K562 (cell line): ENCODE results near the gene ASCC1. TPM values are rescaled to one million over a fixed set of nuclear protein-coding genes. Genes with fewer than 3 reads are reported as not detected.
"Not testable (repeated sequence)": the region's sequence is repeated elsewhere in the genome, so short reads cannot be mapped to it uniquely, and the experiment has no call there.

Experiments
- ATAC-seq: fragments of 200-7000 bp; cut with Tn5 transposase; 3 replicates; pipeline ENCODE4 v1.9.1; 2020; ENCODE audit warnings: moderate library complexity
- BruUV-seq: library from RNA; stranded (reverse); fragments of 400-500 nt; replicated peaks from 2 replicates; lab custom pipeline; 2021; lab: Mats Ljungman, UMichigan
- CTCF ChIA-PET: fragments of 300-600 bp; formaldehyde crosslinking; extraction: SDS; loops from one replicate; lab custom pipeline; 2021; ENCODE audit warnings: low intra/inter-chr PET ratio; lab: Yijun Ruan, JAX
- POLR2A ChIA-PET: fragments of 300-600, 350-650 bp; sonication (Branson Sonifier 250); formaldehyde crosslinking; extraction: SDS; loops from one replicate; lab custom pipeline; 2021; ENCODE audit warnings: antibody characterized with exemption, inconsistent platforms; lab: Yijun Ruan, JAX
- DNase-seq, 4 experiments: peaks; one replicate each; pipeline versions ENCODE4 v3.0.0 to v3.0.0-alpha.2; 2011 to 2018; ENCODE audit warnings: low spot score in 3 of 4, mixed read lengths in 3 of 4; ENCODE audit errors: extremely low read depth in 1 of 4
- FAIRE-seq: peaks from 2 replicates; lab custom pipeline; 2011; peaks lifted over from hg19 to GRCh38; lab: Jason Lieb, UNC
- H2AFZ ChIP-seq: 2 replicates; pipeline ENCODE4 v1.6.0; 2011; ENCODE audit warnings: low read depth, low read length, control low read depth, inconsistent platforms
- H3K27ac ChIP-seq: fragments of 200-600 bp; 3 replicates; pipeline ENCODE4 v1.8.0; 2011; ENCODE audit warnings: low read depth, mild to moderate bottlenecking, control low read depth, inconsistent platforms, low read length, moderate library complexity, mixed read lengths; ENCODE audit errors: extremely low read depth
- H3K27me3 ChIP-seq, 2 experiments: fragments of 300-600 bp in 1 of 2; 2 replicates in 1 of 2; 3 replicates in 1 of 2; pipeline versions ENCODE4 v1.6.0 to v1.8.0; 2011; ENCODE audit warnings: inconsistent platforms in 2 of 2, low read length in 2 of 2, mild to moderate bottlenecking in 1 of 2, mixed read lengths in 1 of 2, moderate library complexity in 1 of 2; ENCODE audit not compliant: control insufficient read depth in 2 of 2, insufficient read depth in 2 of 2
- H3K36me3 ChIP-seq: fragments of 300-600 bp; 3 replicates; pipeline ENCODE4 v1.8.0; 2011; ENCODE audit warnings: mild to moderate bottlenecking, low read length, inconsistent platforms; ENCODE audit not compliant: control insufficient read depth, insufficient read depth
- H3K4me1 ChIP-seq, 2 experiments: fragments of 200-600 bp in 1 of 2; replicated peaks in 1 of 2; 2 replicates in 1 of 2; 3 replicates in 1 of 2; pipeline versions ENCODE4 v1.5.1 to v1.8.0; 2011; ENCODE audit warnings: inconsistent platforms in 2 of 2, low read length in 2 of 2, mild to moderate bottlenecking in 1 of 2, mixed read lengths in 1 of 2, moderate library complexity in 1 of 2; ENCODE audit not compliant: control insufficient read depth in 2 of 2, insufficient read depth in 2 of 2
- H3K4me2 ChIP-seq: 2 replicates; pipeline ENCODE4 v1.6.1; 2011; ENCODE audit warnings: low read length, control low read depth, inconsistent platforms, mixed read lengths; ENCODE audit not compliant: insufficient read depth
- H3K4me3 ChIP-seq: fragments of 200-600 bp; sonication (generic), shearing (Covaris generic); 2 replicates; pipeline ENCODE4 v1.5.1; 2016; ENCODE audit warnings: control low read depth, inconsistent platforms
- H3K79me2 ChIP-seq: fragments of 200-600 bp; 3 replicates; pipeline ENCODE4 v1.8.0; 2011; ENCODE audit warnings: low read length, inconsistent platforms; ENCODE audit not compliant: control insufficient read depth, insufficient read depth
- H3K9ac ChIP-seq, 2 experiments: 2 replicates each; pipeline versions ENCODE4 v1.6.0 to v1.6.1; 2011; ENCODE audit warnings: low read depth in 2 of 2, low read length in 2 of 2, control low read depth in 1 of 2, inconsistent platforms in 1 of 2, mild to moderate bottlenecking in 1 of 2, mixed read lengths in 1 of 2; ENCODE audit not compliant: insufficient read depth in 1 of 2
- H3K9me1 ChIP-seq: one replicate; pipeline ENCODE4 v1.6.0; 2011; ENCODE audit warnings: inconsistent platforms, mild to moderate bottlenecking, low read length, moderate library complexity; ENCODE audit not compliant: control insufficient read depth, insufficient read depth
- H3K9me3 ChIP-seq: replicated peaks from 2 replicates; pipeline ENCODE4 v1.5.1; 2011; ENCODE audit warnings: low read depth, low read length, inconsistent platforms; ENCODE audit not compliant: control insufficient read depth, insufficient read depth
- H4K20me1 ChIP-seq: replicated peaks from 2 replicates; pipeline ENCODE4 v1.6.1; 2011; ENCODE audit warnings: low read length, inconsistent platforms, mixed read lengths; ENCODE audit not compliant: control insufficient read depth, insufficient read depth
- ARNT ChIP-seq, 2 experiments: fragments of 450-650 bp; IDR thresholded peaks; 2 replicates each; pipeline ENCODE4 v1.6.1; 2016; ENCODE audit warnings: mild to moderate bottlenecking in 1 of 2
- DPF2 ChIP-seq: fragments of 450-650 bp; IDR thresholded peaks from 2 replicates; pipeline ENCODE4 v1.6.1; 2016
- ILK ChIP-seq: fragments of 450-650 bp; IDR thresholded peaks from 2 replicates; pipeline ENCODE4 v1.6.1; 2016; ENCODE audit warnings: missing genetic modification characterization, low read depth, mild to moderate bottlenecking, missing compliant biosample characterization, moderate library complexity, borderline replicate concordance
- ZBTB1 ChIP-seq: sonication (generic); formaldehyde crosslinking; IDR thresholded peaks from 2 replicates; pipeline ENCODE4 v1.8.1; 2023; ENCODE audit warnings: missing genetic modification reagents, low read depth, mild to moderate bottlenecking, borderline replicate concordance
- WGBS: fragments of 100-300 bp; shearing (Covaris generic); methylation state at CpG from one replicate; pipeline ENCODE4 v1.1.6; 2016; ENCODE audit warnings: low coverage, mixed read lengths; ENCODE audit not compliant: insufficient coverage; ENCODE audit errors: missing lambda C conversion rate; 5-methylcytosine and 5-hydroxymethylcytosine counted together
- in situ Hi-C: fragments of 300-500 bp; cut with MboI; formaldehyde crosslinking; loops from 4 replicates; pipeline ENCODE4 v1.15.0; 2018; ENCODE audit warnings: inconsistent platforms, mixed read lengths
- intact Hi-C: fragments of 100-400 bp; cut with micrococcal nuclease; formaldehyde crosslinking; loops from 2 replicates; pipeline ENCODE4 v1.14.2; 2022
- polyA plus RNA-seq, 8 experiments: library from polyadenylated mRNA; depleted of rRNA in 4 of 8; stranded (reverse) in 5 of 8; unstranded in 3 of 8; fragments of >200 nt; fragmentation: Nextera tagmentation in 2 of 8; fragmentation: Illumina TruSeq in 1 of 8; extraction: Ambion mirVana in 2 of 8; extraction: Trizol in 1 of 8; gene quantifications; 2 replicates each; pipeline versions ENCODE4 v1.2.1 to v1.2.3, GENCODE V29; 2011 to 2014; ENCODE audit warnings: inconsistent platforms in 1 of 8, missing spikeins in 1 of 8
- total RNA-seq, 7 experiments: library from RNA; depleted of rRNA in 6 of 7; stranded (reverse); fragments of >200 nt in 6 of 7; fragmentation: Illumina TruSeq in 2 of 7; extraction: Trizol in 2 of 7; gene quantifications; 2 replicates each; pipeline versions ENCODE4 v1.2.1 to v1.2.3, GENCODE V29; 2011 to 2021; ENCODE audit warnings: low replicate concordance in 1 of 7
- TF ChIP-seq, protein P1 (sequence below): fragments of 200-800 bp; sonication (Bioruptor generic); IDR thresholded peaks from 2 replicates; pipeline ENCODE4 v1.6.1; 2016; ENCODE audit warnings: missing genetic modification characterization, missing compliant biosample characterization

ASCC1 gene
- total and polyA plus RNA-seq, 9 of the 15 experiments (the other 6 are each of a cell fraction or from before 2014, with no cell fraction given) = 31.7 to 73.3 (median 52.8) TPM

DNA sequence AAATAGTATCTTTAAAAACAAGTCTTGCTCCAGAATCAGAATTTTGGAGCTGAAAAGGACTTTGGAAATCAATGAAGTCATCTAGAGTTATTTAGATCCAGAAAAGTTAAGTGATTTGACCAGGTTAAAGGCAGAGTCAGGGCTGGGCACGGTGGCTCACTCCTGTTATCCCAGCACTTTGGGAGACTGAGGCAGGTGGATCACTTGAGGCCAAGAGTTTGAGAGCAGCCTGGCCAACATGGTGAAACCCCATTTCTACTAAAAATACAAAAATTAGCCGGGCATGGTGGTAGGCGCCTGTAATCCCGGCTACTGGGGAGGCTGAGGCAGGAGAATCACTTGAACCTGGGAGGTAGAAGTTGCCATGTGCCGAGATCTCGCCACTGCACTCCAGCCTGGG, 8.1 kb upstream of the ASCC1 start:
- DNase-seq, H3K4me3 ChIP-seq, intact Hi-C loops, H4K20me1 ChIP-seq, H3K9me1 ChIP-seq, H3K27me3 ChIP-seq, H3K27ac ChIP-seq, H3K9me3 ChIP-seq, H3K9ac ChIP-seq, ATAC-seq, H3K4me2 ChIP-seq, BruUV-seq, FAIRE-seq, H2AFZ ChIP-seq: not testable (repeated sequence)
- Histone ChIP-seq H3K36me3 (peaks cover 38% of the 10 kb centered on the region), H3K79me2 (peaks cover 38% of the 10 kb centered on the region), H3K4me1 (peaks cover 4 to 11% of the 10 kb centered on the region in 2 experiments; a peak in 3 of 5 replicates)
- ChIA-PET CTCF (interaction anchor here (2.4 kb wide), 1 partner anchor 327 kb away, joined by 27 read pairs; no protein-coding TSS in a partner anchor), POLR2A (interaction anchor here (1.2 to 9.2 kb wide), 3 partner anchors 13 to 53 kb away, joined by 5 to 70 read pairs (median 5); partner anchors contain the start of gene DDIT4)
- 88% methylated on average over 5 of the region's 6 CpGs for WGBS
- in situ Hi-C loops = loop anchor here (5.0 to 10.0 kb wide), 2 partner anchors 103 to 319 kb away; no protein-coding TSS in a partner anchor

DNA sequence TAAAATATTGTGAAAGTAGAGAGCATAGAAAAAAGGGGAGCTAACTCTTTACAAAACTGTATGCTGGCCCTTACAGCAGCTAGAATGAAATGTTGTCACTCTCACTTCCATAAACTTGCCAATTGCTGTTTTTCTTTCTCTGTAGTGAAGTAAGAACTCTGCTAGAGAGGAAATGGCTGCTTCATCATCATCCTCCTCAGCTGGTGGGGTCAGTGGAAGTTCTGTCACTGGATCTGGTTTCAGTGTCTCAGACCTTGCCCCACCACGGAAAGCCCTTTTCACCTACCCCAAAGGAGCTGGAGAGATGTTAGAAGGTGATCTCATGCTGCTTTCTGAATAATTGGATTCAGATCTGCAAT, 7.6 kb upstream of the ASCC1 start:
- no peak for DNase-seq
- H3K79me2 ChIP-seq = peaks cover 43% of the 10 kb centered on the region
- in situ Hi-C loops = loop anchor here (5.0 to 10.0 kb wide), 2 partner anchors 104 to 319 kb away; no protein-coding TSS in a partner anchor

More for the DNA sequence above, 7.6 kb upstream of the ASCC1 start:
- Histone ChIP-seq H3K4me2 (no peak overlapping the region), H4K20me1 (no peaks in the 10 kb centered on the region), H3K27ac (no peak overlapping the region), H2AFZ (no peak overlapping the region), H3K4me3 (no peak overlapping the region), H3K9me1 (no peaks in the 10 kb centered on the region), H3K4me1 (peaks cover 4 to 15% of the 10 kb centered on the region in 2 experiments; a peak in 3 of 5 replicates), H3K36me3 (peaks cover 38% of the 10 kb centered on the region), H3K9me3 (no peaks in the 10 kb centered on the region), H3K27me3 (no peaks in the 10 kb centered on the region), H3K9ac (peak overlapping the region in 1 of 2 experiments; percentile 12; a peak in 1 of 4 replicates)
- ChIA-PET POLR2A (interaction anchor here (0.8 to 9.2 kb wide), 4 partner anchors 14 to 171 kb away, joined by 4 to 70 read pairs (median 5); partner anchors contain the start of gene DDIT4), CTCF (interaction anchor here (1.6 to 2.4 kb wide), 4 partner anchors 98 to 327 kb away, joined by 6 to 27 read pairs (median 13); no protein-coding TSS in a partner anchor)
- no peak for ATAC-seq
- intact Hi-C loops = loop anchor here (1.0 to 2.0 kb wide), 3 partner anchors 97 to 175 kb away; no protein-coding TSS in a partner anchor
- 82% methylated on average over 1 of the region's 1 CpG for WGBS
- no peak for FAIRE-seq
- BruUV-seq = no TSS peak
- 0 out of 4 replicates have a peak, but pooled peaks of 1 of the 2 experiments have one; percentile 14 for TF ChIP-seq ARNT (IDR thresholded peaks at IDR 0.05)
- TF ChIP-seq DPF2 = no peak
- no peak for TF ChIP-seq ILK
- TF ChIP-seq ZBTB1 (CRISPR knock-in tag) = no peak
- TF ChIP-seq, protein P1, sequence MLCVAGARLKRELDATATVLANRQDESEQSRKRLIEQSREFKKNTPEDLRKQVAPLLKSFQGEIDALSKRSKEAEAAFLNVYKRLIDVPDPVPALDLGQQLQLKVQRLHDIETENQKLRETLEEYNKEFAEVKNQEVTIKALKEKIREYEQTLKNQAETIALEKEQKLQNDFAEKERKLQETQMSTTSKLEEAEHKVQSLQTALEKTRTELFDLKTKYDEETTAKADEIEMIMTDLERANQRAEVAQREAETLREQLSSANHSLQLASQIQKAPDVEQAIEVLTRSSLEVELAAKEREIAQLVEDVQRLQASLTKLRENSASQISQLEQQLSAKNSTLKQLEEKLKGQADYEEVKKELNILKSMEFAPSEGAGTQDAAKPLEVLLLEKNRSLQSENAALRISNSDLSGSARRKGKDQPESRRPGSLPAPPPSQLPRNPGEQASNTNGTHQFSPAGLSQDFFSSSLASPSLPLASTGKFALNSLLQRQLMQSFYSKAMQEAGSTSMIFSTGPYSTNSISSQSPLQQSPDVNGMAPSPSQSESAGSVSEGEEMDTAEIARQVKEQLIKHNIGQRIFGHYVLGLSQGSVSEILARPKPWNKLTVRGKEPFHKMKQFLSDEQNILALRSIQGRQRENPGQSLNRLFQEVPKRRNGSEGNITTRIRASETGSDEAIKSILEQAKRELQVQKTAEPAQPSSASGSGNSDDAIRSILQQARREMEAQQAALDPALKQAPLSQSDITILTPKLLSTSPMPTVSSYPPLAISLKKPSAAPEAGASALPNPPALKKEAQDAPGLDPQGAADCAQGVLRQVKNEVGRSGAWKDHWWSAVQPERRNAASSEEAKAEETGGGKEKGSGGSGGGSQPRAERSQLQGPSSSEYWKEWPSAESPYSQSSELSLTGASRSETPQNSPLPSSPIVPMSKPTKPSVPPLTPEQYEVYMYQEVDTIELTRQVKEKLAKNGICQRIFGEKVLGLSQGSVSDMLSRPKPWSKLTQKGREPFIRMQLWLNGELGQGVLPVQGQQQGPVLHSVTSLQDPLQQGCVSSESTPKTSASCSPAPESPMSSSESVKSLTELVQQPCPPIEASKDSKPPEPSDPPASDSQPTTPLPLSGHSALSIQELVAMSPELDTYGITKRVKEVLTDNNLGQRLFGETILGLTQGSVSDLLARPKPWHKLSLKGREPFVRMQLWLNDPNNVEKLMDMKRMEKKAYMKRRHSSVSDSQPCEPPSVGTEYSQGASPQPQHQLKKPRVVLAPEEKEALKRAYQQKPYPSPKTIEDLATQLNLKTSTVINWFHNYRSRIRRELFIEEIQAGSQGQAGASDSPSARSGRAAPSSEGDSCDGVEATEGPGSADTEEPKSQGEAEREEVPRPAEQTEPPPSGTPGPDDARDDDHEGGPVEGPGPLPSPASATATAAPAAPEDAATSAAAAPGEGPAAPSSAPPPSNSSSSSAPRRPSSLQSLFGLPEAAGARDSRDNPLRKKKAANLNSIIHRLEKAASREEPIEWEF = no peak
